Measurements from ENCODE around the gene SOX6.
"Not testable (repeated sequence)": the region's sequence is repeated elsewhere in the genome, so short reads cannot be mapped to it uniquely, and the experiment has no call there.

Gene SOX6

GRCh38 chr11:16356057-16356760 is at the start of gene SOX6:
Gene SOX6 (minus strand): TSS chr11:16356546. CDS start chr11:16341248, 15,298 bp downstream.
- Histone ChIP-seq H3K9me3 (no peaks in the 10 kb centered on the region), H3K36me3 (no peaks in the 10 kb centered on the region), H3K27ac (no peak within 1 kb of the TSS), H3K27me3 (no peaks in the 10 kb centered on the region), H3K4me3 (no peak within 1 kb of the TSS), H3K9ac (no peak within 1 kb of the TSS), H3K4me2 (no peak within 1 kb of the TSS), H3K4me1 (no peaks in the 10 kb centered on the region), H4K20me1 (no peaks in the 10 kb centered on the region)
- TF ChIP-seq Cebpa-rat (IDR thresholded peaks at IDR 0.05) = no peak

GRCh38 chr11:16404781-16405285 is 48.5 kb upstream of the SOX6 start:
- Histone ChIP-seq H3K36me3 (no peaks in the 10 kb centered on the region), H3K4me1 (no peaks in the 10 kb centered on the region), H4K20me1 (no peaks in the 10 kb centered on the region), H3K9me3 (no peaks in the 10 kb centered on the region), H3K27me3 (no peaks in the 10 kb centered on the region), H3K4me3 (no peak overlapping the region), H3K4me2 (no peak overlapping the region), H3K9ac (no peak overlapping the region), H3K27ac (no peak overlapping the region)
- no peak for TF ChIP-seq Cebpa-rat (IDR thresholded peaks at IDR 0.05)

GRCh38 chr11:16403851-16404250 is 47.5 kb upstream of the SOX6 start:
- no peak overlapping the region for H3K27ac ChIP-seq
- H3K36me3 ChIP-seq = no peaks in the 10 kb centered on the region
- H4K20me1 ChIP-seq = no peaks in the 10 kb centered on the region
- no peaks in the 10 kb centered on the region for H3K27me3 ChIP-seq
- H3K4me2 ChIP-seq = no peak overlapping the region
- no peak for TF ChIP-seq Cebpa-rat (IDR thresholded peaks at IDR 0.05)
- no peak overlapping the region for H3K9ac ChIP-seq
- no peaks in the 10 kb centered on the region for H3K4me1 ChIP-seq
- H3K4me3 ChIP-seq = no peak overlapping the region
- no peaks in the 10 kb centered on the region for H3K9me3 ChIP-seq

- Histone ChIP-seq H4K20me1 (no peaks in the 10 kb centered on the region), H3K27me3 (no peaks in the 10 kb centered on the region), H3K27ac (no peak overlapping the region), H3K9ac (no peak overlapping the region), H3K4me2 (no peak overlapping the region), H3K9me3 (no peaks in the 10 kb centered on the region), H3K4me1 (no peaks in the 10 kb centered on the region), H3K36me3 (no peaks in the 10 kb centered on the region), H3K4me3 (no peak overlapping the region)
- no peak for TF ChIP-seq Cebpa-rat (IDR thresholded peaks at IDR 0.05)
Measured at GRCh38 chr11:16403448-16403803, 47.1 kb upstream of the SOX6 start.

GRCh38 chr11:16402654-16403447 is 46.5 kb upstream of the SOX6 start:
- Histone ChIP-seq H3K27ac (no peak overlapping the region), H3K36me3 (no peaks in the 10 kb centered on the region), H4K20me1 (no peaks in the 10 kb centered on the region), H3K9ac (no peak overlapping the region), H3K4me3 (no peak overlapping the region), H3K4me2 (no peak overlapping the region), H3K4me1 (no peaks in the 10 kb centered on the region), H3K27me3 (no peaks in the 10 kb centered on the region), H3K9me3 (no peaks in the 10 kb centered on the region)
- TF ChIP-seq Cebpa-rat (IDR thresholded peaks at IDR 0.05) = no peak

GRCh38 chr11:16397390-16397789 is 41.0 kb upstream of the SOX6 start:
- no peaks in the 10 kb centered on the region for H4K20me1 ChIP-seq
- no peak overlapping the region for H3K4me2 ChIP-seq
- H3K27ac ChIP-seq = no peak overlapping the region
- no peaks in the 10 kb centered on the region for H3K4me1 ChIP-seq
- no peak overlapping the region for H3K4me3 ChIP-seq
- no peaks in the 10 kb centered on the region for H3K27me3 ChIP-seq
- no peak overlapping the region for H3K9ac ChIP-seq
- no peaks in the 10 kb centered on the region for H3K36me3 ChIP-seq
- H3K9me3 ChIP-seq = no peaks in the 10 kb centered on the region
- TF ChIP-seq Cebpa-rat (IDR thresholded peaks at IDR 0.05) = no peak

GRCh38 chr11:16395601-16396000 is 39.3 kb upstream of the SOX6 start:
- no peaks in the 10 kb centered on the region for H3K4me1 ChIP-seq
- no peak overlapping the region for H3K9ac ChIP-seq
- TF ChIP-seq Cebpa-rat (IDR thresholded peaks at IDR 0.05) = no peak
- H3K9me3 ChIP-seq = no peaks in the 10 kb centered on the region
- no peaks in the 10 kb centered on the region for H3K36me3 ChIP-seq
- no peaks in the 10 kb centered on the region for H4K20me1 ChIP-seq
- no peak overlapping the region for H3K27ac ChIP-seq
- no peak overlapping the region for H3K4me2 ChIP-seq
- no peak overlapping the region for H3K4me3 ChIP-seq
- H3K27me3 ChIP-seq = no peaks in the 10 kb centered on the region

- Histone ChIP-seq H3K4me3 (no peak overlapping the region), H3K4me1 (no peaks in the 10 kb centered on the region), H3K27ac (no peak overlapping the region), H3K9ac (no peak overlapping the region), H3K36me3 (no peaks in the 10 kb centered on the region), H3K27me3 (no peaks in the 10 kb centered on the region), H4K20me1 (no peaks in the 10 kb centered on the region), H3K4me2 (no peak overlapping the region), H3K9me3 (no peaks in the 10 kb centered on the region)
- TF ChIP-seq Cebpa-rat (IDR thresholded peaks at IDR 0.05) = no peak
Measured at GRCh38 chr11:16394947-16395346, 38.6 kb upstream of the SOX6 start.

- Histone ChIP-seq H3K27me3 (no peaks in the 10 kb centered on the region), H3K36me3 (no peaks in the 10 kb centered on the region), H3K4me1 (no peaks in the 10 kb centered on the region), H3K9me3 (no peaks in the 10 kb centered on the region), H3K27ac (no peak overlapping the region), H3K4me3 (no peak overlapping the region), H4K20me1 (no peaks in the 10 kb centered on the region), H3K9ac (no peak overlapping the region), H3K4me2 (no peak overlapping the region)
- TF ChIP-seq Cebpa-rat (IDR thresholded peaks at IDR 0.05) = no peak
Measured at GRCh38 chr11:16393340-16393739, 37.0 kb upstream of the SOX6 start.

GRCh38 chr11:16392616-16393015 is 36.3 kb upstream of the SOX6 start:
- Histone ChIP-seq H4K20me1 (no peaks in the 10 kb centered on the region), H3K27me3 (no peaks in the 10 kb centered on the region), H3K4me1 (no peaks in the 10 kb centered on the region), H3K36me3 (no peaks in the 10 kb centered on the region), H3K4me2 (no peak overlapping the region), H3K9me3 (no peaks in the 10 kb centered on the region), H3K27ac (no peak overlapping the region), H3K9ac (no peak overlapping the region), H3K4me3 (no peak overlapping the region)
- no peak for TF ChIP-seq Cebpa-rat (IDR thresholded peaks at IDR 0.05)

GRCh38 chr11:16390826-16391225 is 34.5 kb upstream of the SOX6 start:
- not testable (repeated sequence) for H3K27me3 ChIP-seq, H3K4me3 ChIP-seq, H3K9ac ChIP-seq

More at GRCh38 chr11:16390826-16391225, 34.5 kb upstream of the SOX6 start:
- not testable (repeated sequence) for H3K4me1 ChIP-seq, H3K4me2 ChIP-seq, H4K20me1 ChIP-seq, H3K9me3 ChIP-seq, H3K27ac ChIP-seq, H3K36me3 ChIP-seq

Measured in BLaER1 (cell line).